OCI-M1 (cell line): ENCODE measurements around the gene FHIP1B.

Source experiments
- DNase-seq: peaks from one replicate; lab custom pipeline; 2025; lab: John Stamatoyannopoulos, UW

FHIP1B gene

GRCh38 chr11:6240139-6240538, 5.7 kb upstream of the FHIP1B start:
- no peak for DNase-seq

GRCh38 chr11:6238902-6239301, 4.5 kb upstream of the FHIP1B start, which contains the start of gene CNGA4:
Gene CNGA4, plus strand, starts transcription at chr11:6239089. Its CDS starts 118 bp downstream, at chr11:6239207.
- no peak for DNase-seq

GRCh38 chr11:6237761-6238302, 3.4 kb upstream of the FHIP1B start:
- peak; percentile 11 for DNase-seq

- DNase-seq, result no peak
These were observed 2.8 kb upstream of the FHIP1B start for GRCh38 chr11:6237266-6237665.

- DNase-seq, result peak; percentile 55
These were observed 451 bp downstream of the FHIP1B start for GRCh38 chr11:6233984-6234386.

- peak; percentile 6 for DNase-seq
These were observed 1.5 kb downstream of the FHIP1B start for GRCh38 chr11:6232899-6233298.

GRCh38 chr11:6229911-6230310, 4.5 kb downstream of the FHIP1B start:
- peak; percentile 27 for DNase-seq

GRCh38 chr11:6228520-6228919, 5.9 kb downstream of the FHIP1B start:
- DNase-seq, result no peak

GRCh38 chr11:6225896-6226295, 8.5 kb downstream of the FHIP1B start:
- DNase-seq, result peak; percentile 55

- peak; percentile 46 for DNase-seq
These were observed 9.4 kb downstream of the FHIP1B start for GRCh38 chr11:6225024-6225423.

- DNase-seq, result no peak
These were observed 10.0 kb downstream of the FHIP1B start for GRCh38 chr11:6224421-6224820.

- DNase-seq, result no peak
These were observed 10.6 kb downstream of the FHIP1B start for GRCh38 chr11:6223854-6224253.

- DNase-seq, result no peak
These were observed 15.1 kb downstream of the FHIP1B start for GRCh38 chr11:6219359-6219758.

- no peak for DNase-seq
These were observed 16.7 kb downstream of the FHIP1B start for GRCh38 chr11:6217722-6218121.

GRCh38 chr11:6216501-6216900, 17.9 kb downstream of the FHIP1B start:
- DNase-seq, result no peak

- no peak for DNase-seq
These were observed 19.9 kb downstream of the FHIP1B start for GRCh38 chr11:6214530-6214929.

GRCh38 chr11:6210274-6210955, 24.0 kb downstream of the FHIP1B start:
- DNase-seq, result no peak

- DNase-seq, result no peak
These were observed 24.6 kb downstream of the FHIP1B start for GRCh38 chr11:6209801-6210200.

- DNase-seq, result no peak
These were observed 27.8 kb downstream of the FHIP1B start for GRCh38 chr11:6206456-6207180.

- DNase-seq, result no peak
These were observed 29.1 kb downstream of the FHIP1B start, which contains the start of gene C11orf42 for GRCh38 chr11:6205366-6205765. Gene C11orf42, plus strand, starts transcription at chr11:6205557. Its CDS starts 59 bp downstream, at chr11:6205616.

GRCh38 chr11:6204706-6205105, 29.7 kb downstream of the FHIP1B start:
- no peak for DNase-seq

- no peak for DNase-seq
These were observed 31.1 kb downstream of the FHIP1B start for GRCh38 chr11:6203327-6203726.

GRCh38 chr11:6202041-6202440, 32.4 kb downstream of the FHIP1B start:
- no peak for DNase-seq
